Right cardiac atrium (tissue), 5 donors: Measurements from ENCODE around the gene SLAMF9. TPM values are rescaled to one million over a fixed set of nuclear protein-coding genes. Genes with fewer than 3 reads are reported as not detected.

Source experiments
- ATAC-seq, 2 donors: fragments of 200-7000 bp; cut with Tn5 transposase; one replicate each; pipeline versions ENCODE4 v1.8.0 to v1.9.1; 2020; ENCODE audit warnings: moderate library complexity in 2 of 2, mild to moderate bottlenecking in 1 of 2
- DNase-seq, 3 donors: peaks; one replicate each; pipeline ENCODE4 v3.0.0-alpha.2; 2020
- H3K27ac ChIP-seq: one replicate; pipeline ENCODE4 v1.5.1; 2013; ENCODE audit warnings: mild to moderate bottlenecking, low read length, control low read depth, moderate library complexity
- H3K27me3 ChIP-seq: one replicate; pipeline ENCODE4 v1.6.1; 2013; ENCODE audit not compliant: control insufficient read depth, insufficient read depth
- H3K4me1 ChIP-seq: one replicate; pipeline ENCODE4 v1.6.1; 2013; ENCODE audit warnings: low read length; ENCODE audit not compliant: control insufficient read depth, insufficient read depth
- H3K4me3 ChIP-seq: one replicate; pipeline ENCODE4 v1.5.1; 2013; ENCODE audit warnings: low read length, control low read depth
- H3K9me3 ChIP-seq: one replicate; pipeline ENCODE4 v1.6.1; 2013; ENCODE audit warnings: low read length; ENCODE audit not compliant: control insufficient read depth
- WGBS: extraction: QIAGEN DNeasy Blood & Tissue Kit; methylation state at CpG from one replicate; pipeline ENCODE4 v1.1.7; 2013; 5-methylcytosine and 5-hydroxymethylcytosine counted together
- intact Hi-C, 4 donors: fragments of 100-400 bp; cut with DNase I; formaldehyde crosslinking; loops; one replicate each; pipeline versions ENCODE4 v1.11.0 to v1.14.0; 2022 to 2023
- polyA plus RNA-seq: library from polyadenylated mRNA; stranded (reverse); fragments of 200-250 nt; gene quantifications from one replicate; pipeline ENCODE4 v1.2.3, GENCODE V29; 2013
- total RNA-seq, 4 donors: library from RNA; stranded (reverse); fragmentation: NEBNext Ultra II Directional; extraction: Animal tissue kit (Norgen Biotek cat#: 25700); gene quantifications; one replicate each; pipeline ENCODE4 v1.2.1, GENCODE V29; 2021
- donor health status: healthy with polysubstance abuse.
- donor health status: DM: no; HTN: yes; CAD: no.
- donor health status: DM: no; HTN: no; CAD: no.
- donor health status: DM: no; HTN: yes; CAD: no; lungs with severe emphysema.
- donor health status: DM: yes; HTN: yes; CAD: no.

SLAMF9 gene
- total and polyA plus RNA-seq, 5 donors: not detected

DNA sequence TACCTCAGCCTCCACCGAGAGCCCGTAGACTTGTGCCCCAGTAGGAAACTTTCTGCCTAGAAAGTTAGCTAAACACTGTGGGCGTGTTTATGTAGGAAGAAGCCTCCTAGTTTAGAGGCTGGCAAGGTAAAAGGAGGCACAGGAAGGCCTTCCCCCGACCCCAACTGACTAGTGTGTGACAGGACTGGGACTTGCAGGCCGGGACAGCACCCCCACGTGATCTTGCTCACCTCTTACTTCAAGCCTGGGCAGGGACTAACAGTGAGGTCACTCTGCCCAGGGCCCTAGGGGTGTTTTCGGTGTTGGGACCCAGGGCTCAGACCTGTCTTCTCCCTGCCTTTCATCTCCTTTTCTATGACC, 28.3 kb downstream of the SLAMF9 start:
- WGBS: 4% methylated on average over 7 of the region's 7 CpGs
- peak in 1 of 3 donors; percentile 68 for DNase-seq

GRCh38 chr1:159924791-159925718, 29.0 kb downstream of the SLAMF9 start, which contains the start of gene TAGLN2:
Gene TAGLN2, minus strand, starts transcription at chr1:159925507. Its CDS starts 4,998 bp downstream, at chr1:159920509.
- intact Hi-C loops: loop anchor here in 1 of 4 donors (10.0 kb wide), 1 partner anchor 70 kb away; no protein-coding TSS in a partner anchor
- H3K27me3 ChIP-seq: no peaks in the 10 kb centered on the region
- peak within 1 kb of the TSS; percentile 52 for H3K4me3 ChIP-seq
- DNase-seq: peak; percentile 95 to 98 (median 97)
- H3K27ac ChIP-seq: peak within 1 kb of the TSS; percentile 94
- under 1% methylated on average over 58 of the region's 58 CpGs for WGBS
- H3K4me1 ChIP-seq: peaks cover 14% of the 10 kb centered on the region
- peak; percentile 79 to 85 for ATAC-seq
- H3K9me3 ChIP-seq: no peaks in the 10 kb centered on the region

More for the DNA sequence above, 28.3 kb downstream of the SLAMF9 start:
- no peak for ATAC-seq
- intact Hi-C loops: loop anchor here in 1 of 4 donors (10.0 kb wide), 1 partner anchor 71 kb away; no protein-coding TSS in a partner anchor
- Histone ChIP-seq H3K4me1 (peaks cover 14% of the 10 kb centered on the region), H3K27me3 (no peaks in the 10 kb centered on the region), H3K9me3 (no peaks in the 10 kb centered on the region), H3K4me3 (peak overlapping the region; percentile 52), H3K27ac (peak overlapping the region; percentile 94)

DNA sequence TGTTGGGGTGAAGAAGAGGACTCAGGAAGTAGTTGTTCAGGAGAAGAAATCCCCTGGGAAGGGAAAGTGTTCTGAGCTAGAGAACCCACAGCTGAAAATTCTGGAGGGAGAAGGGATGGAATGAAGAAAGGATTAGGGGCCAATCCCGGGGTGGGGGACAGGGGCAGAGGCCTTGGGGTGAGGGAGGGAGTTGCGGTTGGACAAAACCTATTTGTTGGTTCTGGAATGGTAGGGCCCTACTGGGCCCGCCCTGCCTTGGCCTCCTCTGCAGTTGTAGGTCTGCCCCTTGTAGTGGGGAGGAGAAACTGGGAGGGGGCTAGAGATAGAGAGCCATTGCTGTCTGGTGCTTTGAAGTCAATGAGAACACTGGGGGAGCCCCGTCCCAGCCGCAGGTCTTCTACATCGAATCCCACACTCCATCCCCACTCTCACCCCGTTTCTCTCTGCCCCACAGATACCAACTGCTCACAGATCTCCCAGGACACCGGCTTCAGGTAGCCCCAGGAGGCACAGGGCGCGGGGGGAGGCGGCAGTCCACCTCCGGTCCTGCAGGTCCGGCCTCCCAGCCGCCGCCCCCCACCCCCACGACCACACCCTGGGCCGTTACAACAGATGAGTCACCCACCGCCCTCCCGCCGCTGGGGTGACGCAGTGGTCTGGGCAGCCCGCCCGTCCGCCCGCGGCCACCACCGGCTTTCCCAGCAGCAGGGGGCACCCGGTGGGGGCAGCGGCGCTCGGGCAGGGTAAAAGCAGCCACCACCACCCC, 29.8 kb downstream of the SLAMF9 start:
- intact Hi-C loops: loop anchor here in 1 of 4 donors (10.0 kb wide), 1 partner anchor 69 kb away; no protein-coding TSS in a partner anchor
- DNase-seq: peak; percentile 94 to 96 (median 96)
- H3K27ac ChIP-seq: peak overlapping the region; percentile 94
- WGBS: under 1% methylated on average over 31 of the region's 31 CpGs
- peaks cover 15% of the 10 kb centered on the region for H3K4me1 ChIP-seq
- H3K9me3 ChIP-seq: no peaks in the 10 kb centered on the region
- H3K4me3 ChIP-seq: peak overlapping the region; percentile 52
- peak; percentile 74 to 81 for ATAC-seq
- no peaks in the 10 kb centered on the region for H3K27me3 ChIP-seq

DNA sequence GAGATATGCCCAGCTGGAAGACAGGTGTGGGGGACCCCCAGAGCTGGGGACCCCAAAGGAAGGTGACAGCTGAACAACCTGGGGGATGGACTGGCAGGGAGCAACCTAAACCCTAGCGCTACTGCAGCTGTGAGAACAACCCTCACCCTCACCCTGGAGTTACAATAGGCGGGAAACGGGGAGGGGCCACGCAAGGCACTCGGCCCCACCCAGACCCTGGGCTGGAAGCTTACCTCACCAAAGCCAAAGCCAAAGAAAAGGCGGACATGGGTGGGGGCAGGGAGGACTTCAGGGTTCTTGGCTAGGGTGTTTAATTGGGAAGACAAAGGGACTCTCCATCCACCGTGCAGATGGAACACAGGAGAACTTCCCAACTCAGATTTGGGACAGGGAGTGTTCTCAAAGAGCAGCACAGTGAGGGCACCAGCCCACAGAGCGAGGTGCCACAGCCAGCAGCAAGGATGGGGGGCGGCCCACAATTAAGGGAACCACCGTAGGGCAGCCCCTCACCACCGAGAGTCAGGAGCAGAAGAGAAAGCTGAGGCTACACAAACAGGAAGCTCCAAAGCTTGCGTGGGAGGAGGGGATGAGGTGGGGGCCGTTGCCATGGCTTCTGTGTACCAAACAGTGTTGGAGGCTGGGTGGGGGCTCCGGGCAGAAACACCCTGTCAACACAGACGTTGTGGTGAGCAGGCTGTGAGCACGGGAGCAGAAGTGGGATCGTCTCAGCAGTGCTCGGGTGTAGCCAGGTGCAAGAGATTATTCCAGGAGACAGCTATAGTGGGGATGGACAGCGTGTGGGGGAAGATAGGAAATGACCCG, 30.6 kb downstream of the SLAMF9 start:
- DNase-seq (peak; percentile 92 to 96 (median 93)), ATAC-seq (peak; percentile 71 to 73)
- peak overlapping the region; percentile 94 for H3K27ac ChIP-seq
- peaks cover 16% of the 10 kb centered on the region for H3K4me1 ChIP-seq
- no peaks in the 10 kb centered on the region for H3K9me3 ChIP-seq
- no peaks in the 10 kb centered on the region for H3K27me3 ChIP-seq
- WGBS: 4% methylated on average over 20 of the region's 20 CpGs
- peak overlapping the region; percentile 52 for H3K4me3 ChIP-seq
- intact Hi-C loops: loop anchor here in 1 of 4 donors (10.0 kb wide), 1 partner anchor 69 kb away; no protein-coding TSS in a partner anchor

DNA sequence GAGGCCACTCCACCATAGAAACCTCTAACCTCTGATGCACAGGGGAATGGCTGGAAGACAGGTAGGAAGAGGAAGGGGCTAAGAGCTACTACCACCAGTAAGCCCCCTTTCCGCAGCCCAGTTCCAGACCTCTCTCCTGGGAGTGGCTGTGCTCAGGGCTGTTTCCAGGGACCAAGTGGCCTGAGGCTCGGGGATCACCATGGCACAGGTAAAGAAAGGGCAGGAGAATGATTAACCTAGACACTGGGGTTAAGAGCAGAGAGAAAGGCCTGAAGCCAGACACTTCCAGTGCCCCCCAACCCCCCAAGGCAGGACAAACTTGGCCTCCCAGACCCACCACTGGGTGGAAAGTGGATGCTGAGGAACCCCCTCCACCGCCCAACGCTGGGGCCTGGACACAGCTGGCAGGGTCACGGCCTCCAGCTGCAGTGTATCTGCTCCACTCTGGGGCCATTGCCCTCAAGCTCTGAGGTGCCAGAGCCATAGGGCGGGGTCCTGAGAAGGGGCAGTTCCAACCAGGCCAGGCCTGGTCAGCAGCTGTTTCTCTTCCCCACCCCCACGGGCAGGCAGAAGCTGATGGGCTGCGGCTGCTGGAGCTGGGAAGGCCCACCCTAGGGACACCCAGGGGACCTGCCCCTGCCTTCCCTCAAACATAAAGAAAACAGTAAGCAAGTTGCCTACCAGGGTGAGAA, 31.4 kb downstream of the SLAMF9 start:
- peak overlapping the region; percentile 52 for H3K4me3 ChIP-seq
- no peaks in the 10 kb centered on the region for H3K27me3 ChIP-seq
- peak overlapping the region; percentile 94 for H3K27ac ChIP-seq
- 25% methylated on average over 8 of the region's 8 CpGs for WGBS
- peaks cover 19% of the 10 kb centered on the region for H3K4me1 ChIP-seq
- intact Hi-C loops: loop anchor here in 1 of 4 donors (10.0 kb wide), 1 partner anchor 68 kb away; no protein-coding TSS in a partner anchor
- peak; percentile 9 to 27 for ATAC-seq
- H3K9me3 ChIP-seq: no peaks in the 10 kb centered on the region
- DNase-seq: peak; percentile 88 to 94 (median 90)

DNA sequence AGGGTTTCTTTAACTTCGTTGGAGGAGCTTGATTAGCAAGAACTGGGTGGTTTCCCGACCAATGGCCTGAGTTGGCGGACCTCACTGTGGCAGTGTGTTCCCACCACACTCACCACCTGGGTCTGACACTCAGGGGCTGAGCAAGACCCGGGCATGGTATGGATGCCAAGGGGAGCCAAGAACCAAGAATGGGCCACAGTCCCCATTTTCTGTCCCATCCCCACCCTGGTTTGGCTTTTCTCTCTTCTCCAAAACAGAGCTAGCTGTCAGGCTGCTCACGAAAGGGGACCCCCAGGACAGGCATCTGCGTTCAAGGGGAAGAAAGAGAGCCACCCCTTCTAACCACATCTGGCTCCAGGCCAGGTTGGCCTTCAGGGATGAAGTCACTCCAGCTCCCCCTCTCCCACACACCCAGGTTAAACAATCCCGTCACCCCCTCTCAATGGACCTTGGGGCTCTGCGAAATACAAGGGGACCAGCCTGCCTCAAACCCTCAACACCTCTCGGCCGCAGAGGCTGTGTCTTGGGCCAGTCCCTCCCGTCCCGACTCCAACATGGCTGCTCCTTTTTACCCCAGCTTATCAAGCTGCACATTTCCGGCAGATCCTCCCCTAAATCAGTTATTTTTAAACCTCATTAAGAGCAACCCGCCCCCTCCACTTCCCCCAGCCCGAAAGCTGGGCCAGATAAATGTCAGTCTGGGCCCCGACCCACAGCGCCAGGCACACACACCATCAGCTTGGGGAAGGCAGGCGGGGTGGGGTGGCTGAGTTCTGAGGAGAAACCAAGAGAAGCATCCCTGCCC, 32.1 kb downstream of the SLAMF9 start:
- no peaks in the 10 kb centered on the region for H3K9me3 ChIP-seq
- H3K27me3 ChIP-seq: no peaks in the 10 kb centered on the region
- WGBS: 21% methylated on average over 18 of the region's 18 CpGs
- ATAC-seq: no peak
- DNase-seq: peak; percentile 59 to 76 (median 74)
- H3K27ac ChIP-seq: peak overlapping the region; percentile 94
- peak overlapping the region; percentile 52 for H3K4me3 ChIP-seq
- intact Hi-C loops: loop anchor here in 1 of 4 donors (10.0 kb wide), 1 partner anchor 67 kb away; no protein-coding TSS in a partner anchor
- H3K4me1 ChIP-seq: peaks cover 23% of the 10 kb centered on the region

DNA sequence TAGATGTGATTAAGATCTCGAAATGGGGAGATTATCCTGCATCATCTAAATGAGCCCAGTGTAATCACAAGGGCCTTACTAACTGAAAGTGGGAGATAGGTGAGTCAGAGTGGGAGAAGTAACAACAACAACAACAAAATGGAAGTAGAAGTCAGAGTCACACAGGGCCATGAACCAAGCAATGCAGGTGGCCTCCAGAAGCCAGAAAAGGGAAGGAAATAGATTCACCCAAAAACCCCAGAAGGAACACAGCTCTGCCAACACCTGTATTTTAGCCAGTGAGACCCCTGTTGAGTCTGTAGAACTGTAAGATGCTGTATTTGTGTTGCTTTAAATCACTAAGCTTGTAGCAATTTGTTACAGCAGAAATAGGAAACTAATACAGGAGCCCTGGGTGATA, 32.8 kb downstream of the SLAMF9 start:
- intact Hi-C loops: loop anchor here in 1 of 4 donors (10.0 kb wide), 1 partner anchor 66 kb away; no protein-coding TSS in a partner anchor
- 49% methylated on average over 1 of the region's 1 CpG for WGBS

DNA sequence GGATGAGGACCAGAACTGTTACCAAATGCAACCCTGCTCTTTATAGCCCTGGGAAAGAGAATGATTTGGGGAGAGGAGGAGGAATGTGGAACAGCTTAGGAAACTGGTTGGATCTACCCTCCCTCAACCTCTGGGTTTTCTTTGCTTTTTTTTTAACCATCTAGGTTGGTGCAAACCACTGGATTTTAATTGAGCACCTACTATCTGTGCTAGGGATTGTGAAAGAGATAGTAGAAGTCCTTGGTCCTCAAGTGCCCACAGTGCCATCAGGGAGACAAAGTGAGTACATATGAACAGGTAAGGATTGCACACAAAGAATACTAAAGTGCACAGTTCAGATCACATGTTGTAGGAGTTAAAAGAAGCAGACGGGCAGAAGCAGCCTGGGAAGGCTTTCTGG, 33.4 kb downstream of the SLAMF9 start:
- Histone ChIP-seq H3K27me3 (no peaks in the 10 kb centered on the region), H3K27ac (no peak overlapping the region), H3K9me3 (no peaks in the 10 kb centered on the region), H3K4me3 (no peak overlapping the region), H3K4me1 (peaks cover 29% of the 10 kb centered on the region)
- WGBS: 69% methylated on average over 1 of the region's 1 CpG
- no peak for ATAC-seq
- DNase-seq: no peak
- intact Hi-C loops: loop anchor here in 1 of 4 donors (10.0 kb wide), 1 partner anchor 66 kb away; no protein-coding TSS in a partner anchor

More for the DNA sequence above, 32.8 kb downstream of the SLAMF9 start:
- Histone ChIP-seq H3K9me3 (no peaks in the 10 kb centered on the region), H3K4me1 (peaks cover 28% of the 10 kb centered on the region), H3K27me3 (no peaks in the 10 kb centered on the region), H3K4me3 (no peak overlapping the region), H3K27ac (peak overlapping the region; percentile 94)
- ATAC-seq: no peak
- no peak for DNase-seq

DNA sequence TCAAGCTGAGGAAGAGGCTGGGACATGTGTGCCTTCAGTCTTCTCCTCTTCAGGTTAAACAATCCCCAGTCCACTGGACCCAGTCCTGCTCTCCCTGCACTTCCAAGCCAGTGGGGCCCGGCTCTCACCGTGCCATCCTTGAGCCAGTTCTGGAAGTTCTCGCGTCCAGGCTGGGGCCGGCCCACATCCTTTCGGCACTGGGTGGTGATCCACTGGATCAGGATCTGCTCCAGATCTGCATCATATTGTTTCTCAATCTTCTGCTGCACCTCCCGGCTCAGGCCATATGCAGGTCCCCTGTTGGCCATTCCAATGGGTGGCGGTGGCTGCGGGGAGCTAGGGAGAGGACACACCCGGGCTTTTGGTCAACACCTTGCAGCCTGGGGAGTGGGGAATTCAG, 33.8 kb downstream of the SLAMF9 start:
- intact Hi-C loops: loop anchor here in 1 of 4 donors (10.0 kb wide), 1 partner anchor 65 kb away; no protein-coding TSS in a partner anchor

More for the DNA sequence above, 33.8 kb downstream of the SLAMF9 start:
- no peak overlapping the region for H3K4me3 ChIP-seq
- no peaks in the 10 kb centered on the region for H3K27me3 ChIP-seq
- DNase-seq: peak in 1 of 3 donors; percentile 23
- H3K27ac ChIP-seq: no peak overlapping the region
- no peaks in the 10 kb centered on the region for H3K9me3 ChIP-seq
- WGBS: 72% methylated on average over 10 of the region's 10 CpGs
- no peak for ATAC-seq
- H3K4me1 ChIP-seq: peaks cover 29% of the 10 kb centered on the region
